Body of pancreas (tissue), 4 donors: Measurements from ENCODE around the gene C2orf81. TPM values are rescaled to one million over a fixed set of nuclear protein-coding genes. Genes with fewer than 3 reads are reported as not detected.

ENCODE experiments used
- ATAC-seq: fragments of 150-250 bp; one replicate; pipeline ENCODE4 v1.9.1; 2016
- DNase-seq, 4 donors: peaks; one replicate each; pipeline ENCODE4 v3.0.0-alpha.2; 2019
- H3K27ac ChIP-seq, 4 donors: fragments of 200-600 bp; sonication (generic); 1 replicate in 3 of 4; 2 replicates in 1 of 4; pipeline versions ENCODE4 v1.5.1 to v1.6.1; 2016 to 2019; ENCODE audit warnings: mild to moderate bottlenecking in 1 of 4, mixed read lengths in 1 of 4, moderate library complexity in 1 of 4
- H3K27me3 ChIP-seq, 2 donors: fragments of 200-600 bp; sonication (generic); one replicate each; pipeline ENCODE4 v1.6.0; 2016; ENCODE audit warnings: mild to moderate bottlenecking in 1 of 2
- H3K36me3 ChIP-seq, 2 donors: fragments of 200-600 bp; sonication (generic); replicated peaks in 1 of 2; 2 replicates each; pipeline ENCODE4 v1.5.1; 2016; ENCODE audit warnings: low read depth in 2 of 2; ENCODE audit not compliant: insufficient read depth in 1 of 2
- H3K4me1 ChIP-seq: fragments of 200-600 bp; sonication (generic); one replicate; pipeline ENCODE4 v1.6.0; 2016
- H3K4me3 ChIP-seq, 2 donors: fragments of 200-600 bp; sonication (generic); 1 replicate in 1 of 2; 2 replicates in 1 of 2; pipeline ENCODE4 v1.5.1; 2016 to 2019
- H3K9me3 ChIP-seq, 3 donors: fragments of 200-600 bp; sonication (generic); 1 replicate in 2 of 3; 2 replicates in 1 of 3; pipeline ENCODE4 v1.5.1; 2016
- CTCF ChIP-seq, 7 experiments: fragments of 450-650 bp in 4 of 7; fragments of 200-600 bp in 3 of 7; sonication (generic) in 3 of 7; IDR thresholded peaks; one replicate each; pipeline ENCODE4 v1.5.1; 2016 to 2019; ENCODE audit warnings: antibody characterized with exemption in 7 of 7
- POLR2A ChIP-seq, 3 donors: fragments of 450-650 bp; IDR thresholded peaks; one replicate each; pipeline ENCODE4 v1.6.1; 2016; ENCODE audit warnings: antibody characterized with exemption in 3 of 3, mild to moderate bottlenecking in 2 of 3
- WGBS, 2 donors: methylation state at CpG; one replicate each; pipeline ENCODE4 v1.1.5; 2017; 5-methylcytosine and 5-hydroxymethylcytosine counted together
- intact Hi-C: fragments of 100-400 bp; cut with DNase I; formaldehyde crosslinking; loops from one replicate; pipeline ENCODE4 v1.15.1; 2023
- total RNA-seq, 2 donors: library from RNA; depleted of rRNA; stranded (reverse); fragments of >200 nt; gene quantifications; one replicate each; pipeline ENCODE4 v1.1.0, GENCODE V29; 2016

C2orf81 gene
- total RNA-seq, 2 donors from 2014 or later = 0.33 to 1.6 TPM

GRCh38 chr2:74390606-74391005 lies 30.8 kb downstream of the C2orf81 start:
- no peaks in the 10 kb centered on the region for H3K27me3 ChIP-seq
- ATAC-seq = no peak
- H3K4me1 ChIP-seq = peaks cover 25% of the 10 kb centered on the region
- no peak for TF ChIP-seq CTCF (IDR thresholded peaks at IDR 0.05)
- H3K27ac ChIP-seq = no peak overlapping the region
- no peak for DNase-seq
- intact Hi-C loops = no loop called here
- no peaks in the 10 kb centered on the region for H3K9me3 ChIP-seq
- 60 to 61% methylated on average over 5 of the region's 5 CpGs for WGBS, 2 donors
- no peak overlapping the region for H3K4me3 ChIP-seq
- H3K36me3 ChIP-seq = no peaks in the 10 kb centered on the region

- H3K4me1 ChIP-seq = peaks cover 41% of the 10 kb centered on the region
- no peak overlapping the region for H3K27ac ChIP-seq
- ATAC-seq (no peak), DNase-seq (no peak)
- H3K9me3 ChIP-seq = no peaks in the 10 kb centered on the region
- intact Hi-C loops = no loop called here
- no peaks in the 10 kb centered on the region for H3K36me3 ChIP-seq
- H3K27me3 ChIP-seq = no peaks in the 10 kb centered on the region
- H3K4me3 ChIP-seq = no peak overlapping the region
- TF ChIP-seq POLR2A (IDR thresholded peaks at IDR 0.05) (no peak), CTCF (IDR thresholded peaks at IDR 0.05) (no peak)
- 94 to 97% methylated on average over 1 of the region's 1 CpG for whole genome bisulfite sequencing, 2 donors
These were observed 34.1 kb downstream of the C2orf81 start for GRCh38 chr2:74387346-74387745.

DNA sequence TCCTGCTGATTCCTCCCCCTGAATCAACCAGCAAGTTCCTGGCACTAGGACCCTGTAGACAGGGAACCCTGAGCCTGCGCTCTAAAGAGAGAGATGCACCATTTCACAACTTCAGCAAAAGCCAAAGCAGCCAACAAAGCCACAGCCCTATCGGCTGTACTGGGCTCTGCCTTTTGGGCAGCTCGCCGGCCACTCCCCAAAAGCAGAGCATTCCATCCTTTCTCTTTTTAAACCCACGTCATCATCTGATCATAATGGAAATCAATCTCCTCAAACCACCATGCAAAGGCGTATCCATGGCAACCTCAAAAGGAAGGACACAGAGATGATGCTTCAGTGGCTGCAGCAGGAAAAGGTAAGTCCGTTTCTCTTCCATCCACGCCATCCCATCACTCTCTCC lies 36.0 kb downstream of the C2orf81 start:
- Histone ChIP-seq H3K27ac (no peak overlapping the region), H3K27me3 (no peaks in the 10 kb centered on the region), H3K4me1 (peaks cover 44% of the 10 kb centered on the region), H3K36me3 (no peaks in the 10 kb centered on the region), H3K4me3 (no peak overlapping the region), H3K9me3 (no peaks in the 10 kb centered on the region)
- WGBS, 2 donors = 86% methylated on average over 8 of the region's 8 CpGs
- DNase-seq (no peak), ATAC-seq (no peak)
- no peak for TF ChIP-seq POLR2A (IDR thresholded peaks at IDR 0.05)
- intact Hi-C loops = no loop called here

DNA sequence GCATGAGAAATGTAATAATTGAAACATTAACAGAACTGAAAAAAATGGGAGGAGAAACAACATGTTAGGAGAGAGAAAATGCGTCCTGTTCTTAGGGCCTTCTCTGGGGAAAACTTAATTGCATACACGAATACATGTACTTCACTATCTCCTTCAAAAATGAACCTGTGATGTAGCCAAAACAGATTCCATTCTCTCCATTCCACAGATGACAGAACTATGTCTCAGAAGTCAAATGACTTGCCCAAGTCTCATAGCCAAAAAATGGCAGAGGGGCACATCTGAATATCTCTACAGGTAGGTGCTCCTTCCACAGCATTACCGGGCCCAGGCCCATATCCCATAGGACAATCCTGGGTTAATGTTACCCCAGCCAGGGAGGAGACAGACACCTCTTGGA lies 37.4 kb downstream of the C2orf81 start:
- Histone ChIP-seq H3K4me1 (peaks cover 44% of the 10 kb centered on the region), H3K27me3 (no peaks in the 10 kb centered on the region), H3K4me3 (no peak overlapping the region), H3K36me3 (no peaks in the 10 kb centered on the region), H3K9me3 (no peaks in the 10 kb centered on the region), H3K27ac (peak overlapping the region in 1 of 4 donors; percentile 71)
- TF ChIP-seq CTCF (IDR thresholded peaks at IDR 0.05) (no peak), POLR2A (IDR thresholded peaks at IDR 0.05) (no peak)
- DNase-seq (no peak), ATAC-seq (no peak)
- intact Hi-C loops = no loop called here
- WGBS, 2 donors = 70 to 72% methylated on average over 3 of the region's 3 CpGs

GRCh38 chr2:74383254-74383653 lies 38.2 kb downstream of the C2orf81 start:
- Histone ChIP-seq H3K27ac (peak overlapping the region in 3 of 4 donors; percentile 34 to 71 (median 47)), H3K4me3 (no peak overlapping the region), H3K27me3 (no peaks in the 10 kb centered on the region), H3K4me1 (peaks cover 43% of the 10 kb centered on the region), H3K36me3 (no peaks in the 10 kb centered on the region), H3K9me3 (no peaks in the 10 kb centered on the region)
- ATAC-seq (peak; percentile 89), DNase-seq (peak in 3 of 4 donors; percentile 23 to 55 (median 38))
- intact Hi-C loops = no loop called here
- 3 to 9% methylated on average over 1 of the region's 1 CpG for WGBS, 2 donors
- no peak for TF ChIP-seq POLR2A (IDR thresholded peaks at IDR 0.05)
- no peak for TF ChIP-seq CTCF (IDR thresholded peaks at IDR 0.05)
